Measurements from ENCODE around the gene HOXD9.
A peak's percentile ranks its signal among the peaks of the same experiment; 100 is the strongest.

The HOXD9 gene

DNA sequence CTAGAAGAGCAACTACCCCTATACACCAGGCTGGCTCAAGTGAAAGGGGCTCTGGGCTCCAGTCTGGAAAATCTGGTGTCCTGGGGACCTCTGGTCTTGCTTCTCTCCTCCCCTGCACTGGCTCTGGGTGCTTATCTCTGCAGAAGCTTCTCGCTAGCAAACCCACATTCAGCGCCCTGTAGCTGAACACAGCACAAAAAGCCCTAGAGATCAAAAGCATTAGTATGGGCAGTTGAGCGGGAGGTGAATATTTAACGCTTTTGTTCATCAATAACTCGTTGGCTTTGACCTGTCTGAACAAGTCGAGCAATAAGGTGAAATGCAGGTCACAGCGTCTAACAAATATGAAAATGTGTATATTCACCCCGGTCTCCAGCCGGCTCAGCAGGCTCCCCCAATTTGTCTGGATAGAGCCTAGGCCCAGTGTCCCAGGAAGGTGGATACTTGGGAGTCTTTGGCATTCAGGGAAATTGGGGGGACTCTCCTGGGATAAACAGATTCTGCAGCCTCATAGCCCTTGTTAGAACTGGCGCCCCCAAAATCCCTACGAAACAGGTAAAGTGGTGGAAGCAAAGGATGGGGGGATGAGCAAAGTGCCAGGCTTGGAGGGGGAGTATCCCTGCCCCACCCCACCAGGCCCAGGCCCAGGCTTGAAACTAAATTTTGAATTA, 26.4 kb downstream of the HOXD9 start:
- H3K36me3 ChIP-seq (ENCODE audit: insufficient read depth, low read length): no peaks in the 10 kb centered on the region
- no peaks in the 10 kb centered on the region for H3K9me3 ChIP-seq (ENCODE audit: control insufficient read depth, insufficient read depth, low read length)
- H3K9ac ChIP-seq (ENCODE audit: low read depth, low read length): no peak overlapping the region
- H3K4me1 ChIP-seq (ENCODE audit: insufficient read depth, low read length): no peaks in the 10 kb centered on the region

DNA sequence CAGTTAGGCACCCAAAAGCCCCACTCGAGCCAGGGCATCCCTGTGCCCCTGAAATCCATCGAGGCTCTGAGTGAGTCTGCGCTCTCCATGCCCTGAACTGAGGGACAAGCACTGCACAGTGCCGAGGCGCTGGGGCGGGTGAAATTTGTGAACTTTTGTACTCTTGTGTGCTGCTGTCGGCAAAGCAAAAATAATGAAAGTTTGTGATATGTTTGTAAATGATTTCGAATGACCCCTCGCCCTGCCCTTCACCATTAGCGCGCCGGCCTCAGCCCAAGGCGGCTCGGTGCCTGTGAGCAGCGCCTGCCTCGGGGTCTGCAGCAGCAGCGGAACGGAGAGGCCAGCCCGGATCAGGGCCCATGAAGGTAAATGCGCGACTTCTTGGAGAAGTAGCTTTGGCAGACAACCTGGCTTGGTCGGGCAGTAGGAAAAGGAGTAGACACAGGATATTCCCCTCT, 27.0 kb downstream of the HOXD9 start:
- Histone ChIP-seq H3K36me3 (ENCODE audit: insufficient read depth, low read length) (no peaks in the 10 kb centered on the region), H3K4me1 (ENCODE audit: insufficient read depth, low read length) (no peaks in the 10 kb centered on the region), H3K9me3 (ENCODE audit: control insufficient read depth, insufficient read depth, low read length) (no peaks in the 10 kb centered on the region), H3K9ac (ENCODE audit: low read depth, low read length) (no peak overlapping the region)

DNA sequence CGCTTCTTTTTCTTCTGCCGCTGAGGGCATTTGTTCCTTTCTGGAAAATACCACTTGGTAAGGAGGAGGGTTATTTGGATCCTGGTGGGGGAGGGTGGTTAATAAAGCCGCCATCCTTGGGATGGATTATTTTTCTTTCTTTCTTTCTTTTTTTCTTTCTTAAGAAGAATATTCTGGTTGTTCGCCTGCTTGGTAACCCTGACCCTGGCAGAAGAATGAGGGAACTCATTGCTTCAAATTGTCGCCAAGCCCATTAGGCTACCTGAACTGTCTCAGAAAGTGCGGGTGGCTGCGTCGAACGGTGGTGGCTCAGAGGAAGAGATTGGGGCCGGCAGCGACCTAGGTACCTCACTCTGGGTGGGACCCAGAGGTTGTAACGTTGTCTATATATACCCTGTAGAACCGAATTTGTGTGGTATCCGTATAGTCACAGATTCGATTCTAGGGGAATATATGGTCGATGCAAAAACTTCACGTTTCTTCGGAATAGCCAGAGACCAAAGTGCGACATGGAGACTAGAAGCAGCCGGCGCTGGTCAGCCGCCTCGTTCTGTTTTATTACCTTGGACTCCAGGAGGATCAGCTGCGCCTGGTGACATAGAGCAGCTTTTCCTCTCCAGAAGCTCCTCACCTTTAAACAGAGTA, 27.5 kb downstream of the HOXD9 start:
- no peak overlapping the region for H3K9ac ChIP-seq (ENCODE audit: low read depth, low read length)
- no peaks in the 10 kb centered on the region for H3K9me3 ChIP-seq (ENCODE audit: control insufficient read depth, insufficient read depth, low read length)
- no peaks in the 10 kb centered on the region for H3K4me1 ChIP-seq (ENCODE audit: insufficient read depth, low read length)
- no peaks in the 10 kb centered on the region for H3K36me3 ChIP-seq (ENCODE audit: insufficient read depth, low read length)

DNA sequence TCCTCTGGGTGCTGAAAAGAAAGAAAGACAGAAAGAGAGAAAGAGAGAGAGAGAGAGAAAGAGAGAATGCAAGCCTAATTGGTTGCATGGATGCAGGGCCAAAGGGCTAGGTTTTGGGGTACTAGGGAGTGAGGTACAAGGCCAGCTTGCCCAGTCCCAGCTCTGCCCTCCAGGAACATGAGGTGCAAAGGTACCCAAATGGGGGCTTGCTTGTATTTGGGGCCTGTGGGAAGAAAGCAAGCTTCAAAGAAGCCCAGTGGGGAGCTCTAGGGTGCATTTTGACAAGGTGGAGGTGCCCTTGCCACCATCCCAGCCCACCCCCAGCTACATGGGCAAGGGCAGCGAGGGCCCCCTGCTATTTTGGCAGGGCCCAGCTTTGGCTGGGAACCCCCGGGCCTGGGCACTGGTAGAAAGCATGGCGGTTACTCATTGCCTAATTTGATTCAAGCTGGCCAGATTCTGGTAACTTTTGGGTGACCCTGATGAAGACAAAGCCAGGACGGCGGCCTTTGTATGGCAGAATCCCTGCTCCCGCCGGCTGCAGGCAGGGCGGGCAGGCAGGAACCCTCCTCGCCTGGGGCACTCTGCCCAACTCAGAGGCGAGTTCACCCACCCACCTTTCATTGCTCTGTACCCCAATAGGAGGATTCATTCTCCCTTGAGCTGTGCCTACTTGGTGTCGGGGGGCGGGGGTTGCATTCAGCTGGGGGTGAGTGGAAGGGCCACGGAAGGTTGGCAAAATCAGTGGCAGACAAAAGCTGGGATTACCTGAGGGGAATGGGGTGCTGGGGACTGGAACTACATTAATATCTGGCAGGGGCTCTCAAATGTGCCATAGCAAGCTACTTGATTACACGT, 28.3 kb downstream of the HOXD9 start:
- H3K4me1 ChIP-seq (ENCODE audit: insufficient read depth, low read length): no peaks in the 10 kb centered on the region
- no peaks in the 10 kb centered on the region for H3K9me3 ChIP-seq (ENCODE audit: control insufficient read depth, insufficient read depth, low read length)
- no peaks in the 10 kb centered on the region for H3K36me3 ChIP-seq (ENCODE audit: insufficient read depth, low read length)
- no peak overlapping the region for H3K9ac ChIP-seq (ENCODE audit: low read depth, low read length)

DNA sequence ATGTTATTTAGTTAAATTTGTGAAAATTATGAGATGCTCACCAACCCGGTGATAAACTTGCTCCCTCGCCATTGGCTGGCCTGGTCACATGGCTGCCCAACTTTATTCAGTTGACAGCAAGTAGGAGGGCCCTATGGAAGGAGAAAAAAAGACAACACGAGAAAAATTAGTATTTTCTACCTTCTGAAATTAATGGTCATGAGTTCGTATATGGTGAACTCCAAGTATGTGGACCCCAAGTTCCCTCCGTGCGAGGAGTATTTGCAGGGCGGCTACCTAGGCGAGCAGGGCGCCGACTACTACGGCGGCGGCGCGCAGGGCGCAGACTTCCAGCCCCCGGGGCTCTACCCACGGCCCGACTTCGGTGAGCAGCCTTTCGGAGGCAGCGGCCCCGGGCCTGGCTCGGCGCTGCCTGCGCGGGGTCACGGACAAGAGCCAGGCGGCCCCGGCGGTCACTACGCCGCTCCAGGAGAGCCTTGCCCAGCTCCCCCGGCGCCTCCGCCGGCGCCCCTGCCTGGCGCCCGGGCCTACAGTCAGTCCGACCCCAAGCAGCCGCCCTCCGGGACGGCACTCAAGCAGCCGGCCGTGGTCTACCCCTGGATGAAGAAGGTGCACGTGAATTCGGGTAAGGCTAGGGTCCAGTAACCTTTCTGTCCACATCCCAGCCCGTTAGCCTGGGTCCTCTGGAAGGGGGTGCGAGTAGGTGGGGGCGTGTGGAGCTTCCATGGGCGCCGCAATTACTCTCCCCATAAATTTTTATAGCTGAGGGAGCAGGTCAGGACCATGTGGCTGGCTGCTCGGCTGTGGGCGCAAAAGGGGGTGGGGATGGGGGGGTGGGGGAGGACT, 29.1 kb downstream of the HOXD9 start, which contains the start of gene HOXD4:
HOXD4 (plus strand) TSS at position 109 of the 846 bp plus-strand sequence; CDS start at position 193, 84 bp downstream.
- no peaks in the 10 kb centered on the region for H3K4me1 ChIP-seq (ENCODE audit: insufficient read depth, low read length)
- peak within 1 kb of the TSS; percentile 28; the same call in 1 of the 2 replicates for H3K9ac ChIP-seq (ENCODE audit: low read depth, low read length)
- H3K36me3 ChIP-seq (ENCODE audit: insufficient read depth, low read length): no peaks in the 10 kb centered on the region
- no peaks in the 10 kb centered on the region for H3K9me3 ChIP-seq (ENCODE audit: control insufficient read depth, insufficient read depth, low read length)

DNA sequence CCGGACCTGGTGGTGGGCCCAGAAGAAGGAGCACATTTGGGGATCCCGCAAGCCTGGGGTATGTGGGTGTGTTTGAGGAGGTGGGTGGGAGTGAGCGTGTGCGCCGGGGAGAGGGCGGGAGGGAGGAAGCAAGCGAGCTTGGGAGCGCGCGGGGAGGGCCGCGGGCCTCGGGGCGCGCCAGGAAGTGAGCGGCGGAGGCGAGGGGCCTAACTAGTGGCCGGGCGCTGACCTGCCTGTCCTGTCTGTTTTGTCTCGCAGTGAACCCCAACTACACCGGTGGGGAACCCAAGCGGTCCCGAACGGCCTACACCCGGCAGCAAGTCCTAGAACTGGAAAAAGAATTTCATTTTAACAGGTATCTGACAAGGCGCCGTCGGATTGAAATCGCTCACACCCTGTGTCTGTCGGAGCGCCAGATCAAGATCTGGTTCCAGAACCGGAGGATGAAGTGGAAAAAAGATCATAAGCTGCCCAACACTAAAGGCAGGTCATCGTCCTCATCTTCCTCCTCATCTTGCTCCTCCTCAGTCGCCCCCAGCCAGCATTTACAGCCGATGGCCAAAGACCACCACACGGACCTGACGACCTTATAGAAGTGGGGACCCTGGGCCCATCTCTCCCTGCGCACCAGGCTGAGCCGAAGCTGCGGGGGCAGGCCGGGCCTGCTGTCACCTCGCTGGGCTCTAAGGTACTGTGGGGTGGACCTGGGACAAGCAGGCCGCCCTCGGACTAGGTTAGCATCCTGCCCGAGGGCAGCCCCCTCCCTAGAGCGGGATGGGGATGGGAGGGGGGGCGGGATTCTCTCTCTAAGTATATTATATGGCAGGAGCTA, 30.0 kb downstream of the HOXD9 start:
- no peaks in the 10 kb centered on the region for H3K36me3 ChIP-seq (ENCODE audit: insufficient read depth, low read length)
- no peaks in the 10 kb centered on the region for H3K4me1 ChIP-seq (ENCODE audit: insufficient read depth, low read length)
- H3K9me3 ChIP-seq (ENCODE audit: control insufficient read depth, insufficient read depth, low read length): no peaks in the 10 kb centered on the region
- H3K9ac ChIP-seq (ENCODE audit: low read depth, low read length): peak overlapping the region; percentile 11; the same call in 1 of the 2 replicates

DNA sequence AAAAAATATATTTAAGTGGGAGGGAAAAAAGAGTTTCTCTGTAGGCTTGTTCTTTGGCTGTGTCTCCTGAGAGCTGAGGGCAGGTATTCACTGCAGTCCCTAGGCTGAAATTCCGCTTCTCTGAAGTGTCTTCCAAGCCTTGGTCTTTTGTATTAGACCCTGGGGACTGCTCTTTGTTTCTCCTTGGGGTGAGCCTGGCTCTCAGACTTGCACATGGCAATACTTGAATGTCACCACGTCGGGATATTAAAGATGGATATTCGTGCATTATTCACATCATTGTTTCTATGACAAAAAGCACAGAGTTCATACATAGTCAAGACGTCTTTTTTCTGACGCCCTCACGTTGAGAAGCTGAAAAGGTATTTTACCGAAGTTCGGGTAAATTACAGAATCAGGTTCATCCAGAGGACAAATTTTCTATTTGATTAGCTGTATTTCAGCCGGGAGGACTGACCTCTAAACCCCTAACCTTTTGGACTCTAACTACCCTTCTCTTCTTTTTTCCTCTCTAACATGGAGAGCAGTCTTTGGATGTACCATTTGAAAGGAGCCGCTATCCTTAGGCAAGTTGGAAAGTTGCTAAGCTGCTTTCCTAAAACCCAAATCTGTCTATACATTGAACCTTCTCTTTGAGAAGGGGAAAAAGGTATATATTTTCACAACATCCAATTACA, 32.2 kb downstream of the HOXD9 start:
- Histone ChIP-seq H3K9me3 (ENCODE audit: control insufficient read depth, insufficient read depth, low read length) (no peaks in the 10 kb centered on the region), H3K9ac (ENCODE audit: low read depth, low read length) (no peak overlapping the region), H3K36me3 (ENCODE audit: insufficient read depth, low read length) (no peaks in the 10 kb centered on the region)

DNA sequence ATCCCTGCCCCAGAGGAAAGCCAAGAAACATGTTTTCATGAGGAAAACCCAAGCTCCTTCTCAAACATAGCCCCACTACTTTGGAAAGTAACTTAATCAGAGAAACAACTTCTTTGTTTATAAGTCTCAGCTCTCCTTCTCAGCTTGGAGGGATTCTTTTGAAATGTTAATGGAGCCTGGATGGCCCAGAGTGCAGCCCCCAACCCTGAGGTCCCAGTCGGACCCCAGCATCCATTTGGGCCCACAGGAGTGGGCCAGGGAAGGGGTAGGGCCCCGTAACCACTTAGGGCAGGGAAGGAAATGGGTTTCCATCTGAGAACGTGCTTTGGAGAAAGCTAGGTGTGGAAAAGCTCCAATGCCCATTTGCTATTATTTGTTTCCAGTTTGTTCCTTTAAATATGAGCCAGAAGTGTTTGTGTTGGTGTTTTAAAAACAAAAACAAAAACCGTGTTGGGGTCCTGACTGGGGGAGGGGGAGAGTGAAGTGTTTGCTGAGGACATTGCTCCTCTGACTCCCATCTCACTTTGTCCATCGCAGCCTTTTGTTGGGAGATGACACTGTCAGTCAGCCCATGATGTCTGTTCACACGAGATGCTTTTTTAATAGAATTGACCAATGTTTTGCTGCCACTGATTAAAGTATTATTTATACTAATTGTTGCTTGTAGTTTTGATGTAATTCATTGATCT, 33.0 kb downstream of the HOXD9 start:
- H3K9ac ChIP-seq (ENCODE audit: low read depth, low read length): no peak overlapping the region
- no peaks in the 10 kb centered on the region for H3K36me3 ChIP-seq (ENCODE audit: insufficient read depth, low read length)
- H3K9me3 ChIP-seq (ENCODE audit: control insufficient read depth, insufficient read depth, low read length): no peaks in the 10 kb centered on the region
- no peaks in the 10 kb centered on the region; the same call in 1 of the 2 replicates for H3K4me1 ChIP-seq (ENCODE audit: insufficient read depth, low read length)

More for the DNA sequence above, 32.2 kb downstream of the HOXD9 start:
- H3K4me1 ChIP-seq (ENCODE audit: insufficient read depth, low read length): no peaks in the 10 kb centered on the region; the same call in 1 of the 2 replicates

DNA sequence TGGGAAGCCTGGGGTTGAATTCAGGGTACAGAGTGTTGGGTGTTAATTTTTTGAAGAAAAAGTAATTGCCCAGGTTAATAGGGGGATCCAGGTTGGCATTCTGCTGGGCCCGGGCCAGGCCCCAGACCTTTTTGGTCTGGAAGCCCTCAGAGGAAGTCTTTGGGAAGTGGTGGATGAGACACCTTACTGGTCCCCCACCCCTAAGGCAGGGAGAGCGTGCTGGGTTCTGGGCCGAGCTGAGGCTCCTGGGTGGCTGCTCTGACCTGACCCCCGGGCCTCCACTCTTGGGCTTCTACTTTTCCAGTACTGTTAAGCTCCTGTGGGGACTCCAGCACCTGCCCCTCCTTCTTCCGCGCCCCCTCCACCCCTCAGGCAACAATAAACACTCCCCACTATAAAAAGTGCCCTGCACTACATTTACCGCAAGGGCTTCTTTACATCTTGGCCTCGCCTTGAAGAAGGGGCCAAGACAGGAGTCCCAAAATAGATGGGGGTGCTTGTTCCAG, 33.8 kb downstream of the HOXD9 start:
- Histone ChIP-seq H3K9ac (ENCODE audit: low read depth, low read length) (no peak overlapping the region), H3K9me3 (ENCODE audit: control insufficient read depth, insufficient read depth, low read length) (no peaks in the 10 kb centered on the region), H3K4me1 (ENCODE audit: insufficient read depth, low read length) (no peaks in the 10 kb centered on the region; the same call in 1 of the 2 replicates), H3K36me3 (ENCODE audit: insufficient read depth, low read length) (no peaks in the 10 kb centered on the region)

DNA sequence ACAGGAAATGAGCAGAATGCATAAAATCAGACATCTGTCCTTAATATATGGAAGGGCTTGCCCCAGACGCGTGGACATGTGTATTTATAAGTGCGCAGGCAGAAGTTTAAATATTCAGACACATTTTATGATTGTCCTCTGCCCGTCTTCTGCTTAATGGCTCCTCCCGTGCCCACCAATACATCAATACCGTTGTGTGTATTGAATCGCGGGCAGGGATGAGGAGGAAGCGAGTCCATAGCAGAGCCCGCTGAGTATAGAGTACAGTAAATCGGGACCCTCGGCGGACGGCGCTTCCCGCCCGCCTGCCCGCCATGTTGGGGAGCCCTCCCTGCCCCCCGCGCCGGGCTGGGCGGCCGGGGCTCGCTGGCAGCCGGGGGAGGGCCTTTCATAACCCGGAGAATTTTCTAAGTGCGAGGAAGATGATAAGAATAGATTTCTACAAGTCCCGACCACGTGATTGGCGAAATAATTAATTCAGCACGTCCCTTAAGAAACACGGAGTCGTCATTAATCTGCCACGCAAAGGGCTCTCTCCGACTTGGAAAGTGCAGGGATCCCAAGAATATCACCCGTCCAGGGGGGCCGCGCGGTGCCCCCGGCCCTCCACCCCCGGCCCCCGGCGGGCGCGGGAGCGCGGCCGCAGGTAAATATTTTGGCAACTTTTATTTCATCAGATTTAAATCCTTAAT, 34.4 kb downstream of the HOXD9 start, which contains the start of gene HOXD3:
HOXD3 (plus strand) TSS at position 501 of the 692 bp plus-strand sequence. CDS start 11,808 bp downstream, outside the sequence.
- Histone ChIP-seq H3K4me1 (ENCODE audit: insufficient read depth, low read length) (no peaks in the 10 kb centered on the region; the same call in 1 of the 2 replicates), H3K9ac (ENCODE audit: low read depth, low read length) (no peak within 1 kb of the TSS; the same call in 1 of the 2 replicates), H3K9me3 (ENCODE audit: control insufficient read depth, insufficient read depth, low read length) (no peaks in the 10 kb centered on the region)

DNA sequence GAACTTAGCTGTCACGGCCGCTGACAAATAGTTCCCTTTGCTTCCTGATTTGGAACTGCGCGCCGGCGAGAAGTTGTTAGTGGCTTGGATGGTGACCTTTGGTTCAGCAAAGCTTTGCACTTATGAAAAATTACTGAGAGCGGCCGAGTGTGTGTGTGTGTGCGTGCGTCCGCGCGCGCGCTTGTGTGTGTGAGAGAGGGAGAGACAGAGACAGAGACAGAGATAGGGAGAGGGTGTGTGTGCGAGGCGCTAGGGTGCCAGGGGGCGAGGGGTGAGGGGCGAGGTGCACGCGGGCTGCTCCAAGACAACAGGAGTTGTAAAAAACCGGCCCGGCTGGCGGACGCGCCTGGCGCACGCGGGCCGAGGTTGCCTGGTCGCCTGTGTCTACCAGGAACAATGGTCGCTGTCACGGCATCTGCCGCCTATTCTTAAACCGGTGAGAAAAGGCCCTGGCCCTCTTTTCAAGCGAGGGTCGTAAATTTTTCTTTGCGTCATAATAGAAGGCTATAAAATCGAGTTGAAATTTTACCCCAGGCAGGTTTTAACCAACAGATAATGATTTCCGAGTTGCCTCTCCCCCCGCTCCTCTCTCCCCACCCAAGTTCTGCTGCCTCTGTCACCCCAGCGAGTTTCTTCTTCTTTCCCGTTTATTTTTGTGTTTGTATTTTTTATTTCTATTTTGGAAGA, 35.1 kb downstream of the HOXD9 start:
- Histone ChIP-seq H3K36me3 (ENCODE audit: insufficient read depth, low read length) (no peaks in the 10 kb centered on the region), H3K9me3 (ENCODE audit: control insufficient read depth, insufficient read depth, low read length) (no peaks in the 10 kb centered on the region), H3K9ac (ENCODE audit: low read depth, low read length) (no peak overlapping the region; the same call in 1 of the 2 replicates), H3K4me1 (ENCODE audit: insufficient read depth, low read length) (no peaks in the 10 kb centered on the region; the same call in 1 of the 2 replicates)

More for the DNA sequence above, 34.4 kb downstream of the HOXD9 start, which contains the start of gene HOXD3:
- H3K36me3 ChIP-seq (ENCODE audit: insufficient read depth, low read length): no peaks in the 10 kb centered on the region
